Fibroblast of lung (primary cell): ENCODE data around the gene USP4.

Experiments
- EZH2 ChIP-seq: IDR thresholded peaks from 2 replicates; pipeline ENCODE4 v1.5.1; 2012; ENCODE audit warnings: low read length, control low read depth, mild to moderate bottlenecking; ENCODE audit errors: missing control alignments
- TF ChIP-seq, protein P1 (sequence below), 2 donors: IDR thresholded peaks in 1 of 2; conservative IDR thresholded peaks in 1 of 2; 1 replicate in 1 of 2; 2 replicates in 1 of 2; pipeline ENCODE4 v1.5.1; 2011 to 2012; ENCODE audit warnings: low read length in 2 of 2, control low read depth in 1 of 2, inconsistent platforms in 1 of 2, low read depth in 1 of 2, mild to moderate bottlenecking in 1 of 2

DNA sequence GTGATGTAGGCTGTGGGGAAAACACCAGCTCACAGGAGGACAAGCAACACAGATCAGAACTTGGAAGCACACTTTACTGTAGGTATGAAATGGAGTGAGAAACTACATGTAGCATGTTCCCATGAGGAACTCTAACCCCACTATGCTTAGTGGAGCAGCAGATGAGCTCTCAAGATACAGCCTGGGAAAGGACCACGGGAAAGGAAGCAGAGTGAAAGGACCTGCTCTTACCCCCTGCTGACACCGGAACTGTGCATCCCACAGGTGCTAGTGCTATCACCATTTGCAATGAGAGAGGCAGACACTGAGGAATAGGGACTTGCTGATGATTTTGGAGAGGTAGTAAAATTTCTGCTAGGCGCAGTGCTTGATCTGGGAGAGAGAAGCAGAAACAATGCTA, 28.6 kb downstream of the USP4 start:
- no peak for TF ChIP-seq EZH2
- TF ChIP-seq, protein P1, sequence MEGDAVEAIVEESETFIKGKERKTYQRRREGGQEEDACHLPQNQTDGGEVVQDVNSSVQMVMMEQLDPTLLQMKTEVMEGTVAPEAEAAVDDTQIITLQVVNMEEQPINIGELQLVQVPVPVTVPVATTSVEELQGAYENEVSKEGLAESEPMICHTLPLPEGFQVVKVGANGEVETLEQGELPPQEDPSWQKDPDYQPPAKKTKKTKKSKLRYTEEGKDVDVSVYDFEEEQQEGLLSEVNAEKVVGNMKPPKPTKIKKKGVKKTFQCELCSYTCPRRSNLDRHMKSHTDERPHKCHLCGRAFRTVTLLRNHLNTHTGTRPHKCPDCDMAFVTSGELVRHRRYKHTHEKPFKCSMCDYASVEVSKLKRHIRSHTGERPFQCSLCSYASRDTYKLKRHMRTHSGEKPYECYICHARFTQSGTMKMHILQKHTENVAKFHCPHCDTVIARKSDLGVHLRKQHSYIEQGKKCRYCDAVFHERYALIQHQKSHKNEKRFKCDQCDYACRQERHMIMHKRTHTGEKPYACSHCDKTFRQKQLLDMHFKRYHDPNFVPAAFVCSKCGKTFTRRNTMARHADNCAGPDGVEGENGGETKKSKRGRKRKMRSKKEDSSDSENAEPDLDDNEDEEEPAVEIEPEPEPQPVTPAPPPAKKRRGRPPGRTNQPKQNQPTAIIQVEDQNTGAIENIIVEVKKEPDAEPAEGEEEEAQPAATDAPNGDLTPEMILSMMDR (conservative IDR thresholded peaks at IDR 0.05 in 1 of 2, IDR thresholded peaks at IDR 0.05 in 1 of 2; ENCODE audit: low read depth in 1 of 2, low read length in 2 of 2): no peak
